ENCODE data around the gene EMSY.

The EMSY gene

DNA sequence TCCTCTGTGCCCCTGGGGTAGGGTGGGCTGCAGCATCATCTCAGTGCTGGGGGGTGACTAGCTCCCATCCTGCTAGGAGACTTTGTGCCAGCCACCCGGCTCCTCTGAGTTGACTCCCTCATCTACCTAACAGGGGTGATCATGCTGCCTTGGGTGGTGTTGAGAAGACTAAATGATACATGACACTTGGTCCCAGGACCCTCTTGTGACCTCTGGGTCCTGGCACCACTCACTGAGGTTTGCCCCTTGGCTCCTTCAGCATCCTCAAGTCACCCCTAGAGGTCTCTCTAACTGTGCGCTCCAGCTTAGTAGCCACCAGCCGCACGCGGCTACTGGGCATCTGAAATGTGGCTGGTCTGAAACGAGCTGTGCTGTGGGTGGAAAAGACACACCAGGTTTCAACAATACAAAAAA is 153.6 kb downstream of the EMSY start:
- DNase-seq (ENCODE audit: low read depth) = no peak

GRCh38 chr11:76599041-76600013 is 154.5 kb downstream of the EMSY start:
- no peak for DNase-seq (ENCODE audit: low read depth)

DNA sequence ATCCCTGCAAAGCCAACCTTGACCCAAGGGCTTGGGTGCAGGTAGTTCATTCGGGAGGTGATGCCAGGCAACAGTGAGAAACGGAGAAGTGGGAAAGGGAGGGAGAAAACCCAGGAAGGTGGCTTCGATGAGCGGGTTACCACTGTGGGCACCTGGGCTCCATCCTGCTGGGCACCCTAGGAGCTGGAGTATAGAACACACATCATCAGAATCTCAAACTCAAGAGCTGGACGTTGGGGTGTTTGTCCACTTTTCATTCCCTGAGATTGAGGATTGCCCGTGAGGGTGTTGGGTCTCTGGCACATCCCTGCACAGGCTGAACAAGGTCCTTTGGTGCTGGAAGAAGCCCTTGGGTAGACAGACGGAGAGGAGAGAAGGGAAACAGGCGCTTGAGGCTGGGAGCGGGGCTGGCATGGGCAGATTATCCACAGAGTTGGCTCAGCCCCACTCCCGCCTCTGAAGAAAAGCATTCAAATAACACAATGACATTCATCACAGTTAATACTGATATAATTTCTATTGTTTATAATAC is 155.4 kb downstream of the EMSY start:
- DNase-seq (ENCODE audit: low read depth) = no peak

- no peak for DNase-seq (ENCODE audit: low read depth)
Observed at GRCh38 chr11:76601272-76601671, 156.5 kb downstream of the EMSY start.

DNA sequence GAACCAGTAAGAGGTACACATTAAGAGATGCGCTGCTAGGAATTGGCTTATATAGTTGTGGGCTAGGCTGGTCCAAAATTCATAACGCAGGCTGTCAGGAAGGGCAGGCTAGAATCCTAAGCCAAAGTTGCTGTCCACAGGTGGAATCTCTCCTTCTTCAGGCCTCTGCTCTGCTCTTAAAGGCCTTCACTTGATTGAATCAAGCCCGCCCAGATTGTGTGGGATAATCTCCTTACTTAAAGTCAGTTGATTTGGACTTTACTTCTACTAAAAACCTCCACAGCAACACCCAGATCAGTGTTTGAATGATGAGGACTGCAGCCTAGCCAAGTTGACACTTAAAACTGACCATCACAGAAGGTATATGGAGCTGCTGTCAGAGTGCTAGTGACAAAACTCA is 156.9 kb downstream of the EMSY start:
- DNase-seq (ENCODE audit: low read depth) = no peak

DNA sequence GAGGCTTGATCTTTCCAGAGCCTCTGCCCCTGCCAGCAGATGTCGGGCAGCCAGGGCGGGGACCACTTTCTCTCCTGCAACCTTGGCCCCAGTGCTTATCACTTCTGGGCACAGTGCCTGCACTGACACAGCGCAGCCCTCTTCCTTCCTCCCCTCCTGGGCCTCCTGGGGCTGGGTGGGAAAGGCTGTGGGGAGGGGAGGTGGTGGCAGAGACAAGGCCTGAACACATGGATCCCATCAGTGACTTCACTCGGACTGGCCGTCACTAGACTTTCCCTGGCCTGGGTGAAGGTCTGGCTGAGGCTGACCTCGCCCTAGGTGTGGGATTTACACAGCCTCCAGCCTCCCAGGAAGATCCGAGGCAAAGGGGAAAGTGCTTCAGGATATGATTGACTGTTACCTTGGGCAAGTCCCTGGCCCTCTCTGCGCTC is 157.6 kb downstream of the EMSY start:
- no peak for DNase-seq (ENCODE audit: low read depth)

All from stimulated activated CD4-positive, alpha-beta T cell treated with anti-CD3 and anti-CD28 coated beads, Interleukin-2, amount 100 ng/mL, for 4 hours (primary cell).